ENCODE measurements around the gene PPM1A. TPM values are rescaled to one million over a fixed set of nuclear protein-coding genes. Genes with fewer than 3 reads are reported as not detected.

Gene PPM1A
- total RNA-seq, 2 experiments from 2014 or later: 44.0 to 54.6 TPM

Other genes with a start within 250 kb of the PPM1A start
- 10 to 100 TPM; 35.6 to 39.1 TPM for gene PCNX4, start 157.3 kb upstream of the PPM1A start, total RNA-seq
- gene DHRS7, start 83.8 kb upstream of the PPM1A start, total RNA-seq: 10 to 100 TPM; 62.8 to 68.0 TPM
- not detected for gene C14orf39, start 236.8 kb downstream of the PPM1A start, total RNA-seq